IPS DF 19.7 (cell line): ENCODE data around the gene MYF6.

Source experiments
- DNase-seq: peaks from one replicate; pipeline ENCODE4 v3.0.0-alpha.2; 2013; ENCODE audit warnings: low read depth, low spot score

MYF6 gene

GRCh38 chr12:80704420-80704819, 3.0 kb upstream of the MYF6 start:
- no peak for DNase-seq

- DNase-seq = no peak
These were observed 410 bp downstream of the MYF6 start for GRCh38 chr12:80707830-80708258.

GRCh38 chr12:80708259-80708974, 983 bp downstream of the MYF6 start:
- no peak for DNase-seq

- no peak for DNase-seq
These were observed 1.5 kb downstream of the MYF6 start for GRCh38 chr12:80708975-80709328.

GRCh38 chr12:80709811-80710726, 2.6 kb downstream of the MYF6 start:
- no peak for DNase-seq

- no peak for DNase-seq
These were observed 3.5 kb downstream of the MYF6 start for GRCh38 chr12:80710727-80711449.

- no peak for DNase-seq
These were observed 4.4 kb downstream of the MYF6 start for GRCh38 chr12:80711866-80712265.

GRCh38 chr12:80712866-80713265, 5.4 kb downstream of the MYF6 start:
- no peak for DNase-seq

GRCh38 chr12:80713419-80713818, 6.0 kb downstream of the MYF6 start:
- no peak for DNase-seq

GRCh38 chr12:80714055-80714454, 6.6 kb downstream of the MYF6 start:
- no peak for DNase-seq

- no peak for DNase-seq
These were observed 7.4 kb downstream of the MYF6 start for GRCh38 chr12:80714846-80715245.

- DNase-seq = no peak
These were observed 8.3 kb downstream of the MYF6 start for GRCh38 chr12:80715713-80716249.

- DNase-seq = no peak
These were observed 9.4 kb downstream of the MYF6 start, which contains the start of gene MYF5 for GRCh38 chr12:80716696-80717469. MYF5 (plus strand) TSS chr12:80716912; CDS start chr12:80717064, 152 bp downstream.

GRCh38 chr12:80717856-80718255, 10.4 kb downstream of the MYF6 start:
- DNase-seq = no peak

- DNase-seq = no peak
These were observed 13.1 kb downstream of the MYF6 start for GRCh38 chr12:80720516-80720915.

GRCh38 chr12:80721326-80721725, 13.9 kb downstream of the MYF6 start:
- DNase-seq = no peak

GRCh38 chr12:80745851-80746505, 38.5 kb downstream of the MYF6 start:
- DNase-seq = no peak

GRCh38 chr12:80747800-80748199, 40.4 kb downstream of the MYF6 start:
- no peak for DNase-seq

GRCh38 chr12:80749456-80749855, 42.0 kb downstream of the MYF6 start:
- DNase-seq = no peak

- DNase-seq = no peak
These were observed 45.0 kb downstream of the MYF6 start for GRCh38 chr12:80752464-80752863.

- no peak for DNase-seq
These were observed 46.8 kb downstream of the MYF6 start for GRCh38 chr12:80754274-80754673.
